ENCODE measurements around the gene ZNF665.
"Not testable (repeated sequence)": the region's sequence is repeated elsewhere in the genome, so short reads cannot be mapped to it uniquely, and the experiment has no call there.

The ZNF665 gene

DNA sequence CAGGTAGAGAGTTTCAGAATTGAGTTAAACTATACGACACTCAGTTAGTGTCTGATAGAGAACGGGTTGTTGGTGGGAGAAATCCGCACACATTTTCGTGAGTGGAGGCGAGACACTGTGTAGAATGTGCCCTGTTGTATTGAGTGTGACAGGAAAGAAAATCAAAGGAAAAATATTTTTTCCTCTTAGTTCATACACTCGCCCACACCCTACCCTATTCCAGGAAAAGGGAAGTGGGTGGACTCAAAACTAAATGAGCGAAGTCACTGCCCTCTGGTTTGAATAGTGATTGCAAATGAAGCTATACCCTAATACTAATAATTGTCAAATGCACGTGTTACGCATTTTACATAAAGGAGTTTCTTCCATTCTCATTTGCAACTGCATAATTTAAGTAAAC, 36.3 kb downstream of the ZNF665 start:
- H3K9ac ChIP-seq (ENCODE audit: low read length), result no peak overlapping the region
- no peak overlapping the region for H3K4me3 ChIP-seq (ENCODE audit: low read depth in 1 of 2, low read length in 2 of 2)
- no peaks in the 10 kb centered on the region for H3K36me3 ChIP-seq (ENCODE audit: insufficient read depth, low read length)
- H3K27ac ChIP-seq (ENCODE audit: low read depth, low read length), result no peak overlapping the region
- no peaks in the 10 kb centered on the region for H3K9me3 ChIP-seq (ENCODE audit: low read length)
- peaks cover 4% of the 10 kb centered on the region for H3K4me1 ChIP-seq (ENCODE audit: insufficient read depth, low read length)
- no peaks in the 10 kb centered on the region for H3K27me3 ChIP-seq (ENCODE audit: control insufficient read depth in 1 of 2, insufficient read depth in 2 of 2, low read length in 2 of 2)

DNA sequence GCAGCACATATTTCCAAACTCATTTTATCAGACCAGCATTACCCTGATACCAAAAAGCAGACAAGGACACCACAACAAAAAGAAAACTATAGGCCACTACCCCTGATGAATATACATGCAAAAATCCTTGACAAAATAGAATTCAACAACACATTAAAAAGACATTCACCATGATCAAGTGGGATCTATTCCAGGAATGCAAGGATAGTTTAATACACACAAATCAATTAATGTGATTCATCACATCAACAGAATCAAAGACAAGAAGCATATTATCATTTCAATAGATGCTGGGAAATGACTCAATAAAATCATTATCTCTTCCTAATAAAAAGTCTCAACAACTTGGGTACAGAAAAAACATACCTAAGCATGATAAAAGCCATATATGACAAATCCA, 45.5 kb downstream of the ZNF665 start:
- H3K36me3 ChIP-seq (ENCODE audit: insufficient read depth, low read length), result peaks cover 24% of the 10 kb centered on the region
- no peaks in the 10 kb centered on the region for H3K4me1 ChIP-seq (ENCODE audit: insufficient read depth, low read length)
- H3K27ac ChIP-seq (ENCODE audit: low read depth, low read length), result no peak overlapping the region
- no peaks in the 10 kb centered on the region for H3K27me3 ChIP-seq (ENCODE audit: control insufficient read depth in 1 of 2, insufficient read depth in 2 of 2, low read length in 2 of 2)
- no peak overlapping the region for H3K4me3 ChIP-seq (ENCODE audit: low read depth in 1 of 2, low read length in 2 of 2)
- peaks cover 36% of the 10 kb centered on the region for H3K9me3 ChIP-seq (ENCODE audit: low read length)
- H3K9ac ChIP-seq (ENCODE audit: low read length), result no peak overlapping the region

DNA sequence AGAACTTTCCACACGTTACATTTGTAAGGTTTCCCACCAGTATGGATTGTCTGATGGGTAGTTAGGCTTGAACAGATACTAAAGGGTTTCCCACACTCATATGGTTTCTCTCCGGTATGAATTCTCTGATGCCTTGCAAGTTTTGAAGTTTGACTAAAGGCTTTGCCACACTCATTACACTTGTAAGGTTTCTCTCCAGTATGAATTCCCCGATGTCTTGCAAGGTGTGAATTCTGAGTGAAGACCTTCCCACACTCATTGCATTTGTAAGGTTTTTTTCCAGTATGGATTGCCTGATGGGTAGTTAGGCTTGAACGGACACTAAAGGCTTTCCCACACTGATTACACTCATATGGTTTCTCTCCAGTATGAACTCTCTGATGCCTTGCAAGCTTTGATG, 52.8 kb downstream of the ZNF665 start:
- no peaks in the 10 kb centered on the region for H3K4me1 ChIP-seq (ENCODE audit: insufficient read depth, low read length)
- peaks cover 23% of the 10 kb centered on the region for H3K9me3 ChIP-seq (ENCODE audit: low read length)
- no peak overlapping the region for H3K9ac ChIP-seq (ENCODE audit: low read length)
- H3K4me3 ChIP-seq (ENCODE audit: low read depth in 1 of 2, low read length in 2 of 2), result peak overlapping the region in 1 of 2 donors; percentile 16
- no peak overlapping the region for H3K27ac ChIP-seq (ENCODE audit: low read depth, low read length)
- no peaks in the 10 kb centered on the region for H3K27me3 ChIP-seq (ENCODE audit: control insufficient read depth in 1 of 2, insufficient read depth in 2 of 2, low read length in 2 of 2)
- H3K36me3 ChIP-seq (ENCODE audit: insufficient read depth, low read length), result peaks cover 19% of the 10 kb centered on the region

DNA sequence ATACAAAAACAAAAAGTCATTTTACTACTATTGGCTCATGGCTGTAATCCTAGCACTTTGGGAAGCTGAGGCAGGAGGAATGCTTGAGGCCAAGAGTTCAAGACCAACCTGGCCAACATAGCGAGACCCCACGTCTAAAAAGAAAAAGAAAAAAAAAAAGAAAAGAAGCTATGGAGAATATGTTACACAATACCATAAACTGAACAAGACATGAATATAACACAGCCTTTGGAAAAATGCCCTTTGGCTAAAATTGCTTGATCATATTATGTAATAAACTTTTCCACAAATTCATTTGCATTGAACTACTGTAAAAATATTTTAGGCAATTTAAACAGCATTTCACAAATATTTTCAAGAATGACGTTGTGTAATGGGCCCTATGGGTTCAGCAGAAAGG, 56.7 kb downstream of the ZNF665 start:
- Histone ChIP-seq H3K9me3 (ENCODE audit: low read length) (peaks cover 12% of the 10 kb centered on the region), H3K27ac (ENCODE audit: low read depth, low read length) (no peak overlapping the region), H3K36me3 (ENCODE audit: insufficient read depth, low read length) (peaks cover 4% of the 10 kb centered on the region), H3K9ac (ENCODE audit: low read length) (no peak overlapping the region), H3K4me3 (ENCODE audit: low read depth in 1 of 2, low read length in 2 of 2) (no peak overlapping the region), H3K4me1 (ENCODE audit: insufficient read depth, low read length) (peaks cover 7% of the 10 kb centered on the region), H3K27me3 (ENCODE audit: control insufficient read depth in 1 of 2, insufficient read depth in 2 of 2, low read length in 2 of 2) (no peaks in the 10 kb centered on the region)

DNA sequence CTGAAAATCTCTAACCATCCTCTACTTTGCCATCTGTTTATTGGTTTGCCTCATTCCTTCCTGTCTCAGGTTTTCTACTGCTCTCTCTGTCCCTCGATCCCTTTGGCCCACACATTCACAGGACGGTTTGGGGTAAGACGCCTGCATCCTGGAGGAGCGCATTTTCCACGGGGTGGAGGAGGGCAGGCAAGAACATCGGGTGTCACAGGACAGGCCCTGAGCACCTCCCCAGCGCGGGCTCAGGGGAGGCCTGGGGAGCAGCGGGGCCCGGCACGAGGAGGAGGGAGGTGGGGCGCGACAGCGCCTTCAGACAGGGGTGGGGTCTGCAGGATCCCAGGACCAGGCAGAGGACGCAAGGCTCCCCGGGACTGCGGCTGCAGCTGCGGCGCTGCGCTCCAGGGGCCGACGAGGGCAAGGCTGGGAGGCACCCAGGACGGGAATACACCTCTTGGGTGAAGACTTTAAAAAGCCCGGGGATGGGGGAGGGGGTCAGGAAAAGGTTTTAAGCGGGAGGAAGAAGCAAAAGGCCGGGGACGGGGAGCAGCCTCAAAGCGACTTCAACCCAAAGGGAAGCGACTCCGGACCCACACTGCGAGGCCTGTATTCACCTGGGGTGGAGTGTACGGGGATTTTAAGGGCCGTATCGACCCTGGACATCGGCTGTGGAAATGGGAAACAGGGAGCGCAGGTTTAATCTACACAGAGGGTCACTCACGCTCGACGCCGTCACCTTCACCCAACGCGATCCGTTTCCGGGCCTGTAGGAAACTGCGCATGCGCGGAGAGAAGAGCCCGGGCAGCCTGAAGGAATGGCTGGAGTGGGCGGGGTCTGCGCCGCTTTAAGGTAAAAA, 60.8 kb downstream of the ZNF665 start, which contains the start of gene ZNF415:
Gene ZNF415, minus strand, starts transcription at position 770 of the 851 bp plus-strand sequence. CDS start 10,234 bp downstream, outside the sequence.
- H3K36me3 ChIP-seq (ENCODE audit: insufficient read depth, low read length), result no peaks in the 10 kb centered on the region
- peak within 1 kb of the TSS; percentile 63 for H3K27ac ChIP-seq (ENCODE audit: low read depth, low read length)
- H3K27me3 ChIP-seq (ENCODE audit: control insufficient read depth in 1 of 2, insufficient read depth in 2 of 2, low read length in 2 of 2), result no peaks in the 10 kb centered on the region
- H3K4me3 ChIP-seq (ENCODE audit: low read depth in 1 of 2, low read length in 2 of 2), result peak within 1 kb of the TSS; percentile 67 to 77
- H3K9ac ChIP-seq (ENCODE audit: low read length), result peak within 1 kb of the TSS; percentile 65
- H3K4me1 ChIP-seq (ENCODE audit: insufficient read depth, low read length), result peaks cover 11% of the 10 kb centered on the region
- H3K9me3 ChIP-seq (ENCODE audit: low read length), result no peaks in the 10 kb centered on the region

DNA sequence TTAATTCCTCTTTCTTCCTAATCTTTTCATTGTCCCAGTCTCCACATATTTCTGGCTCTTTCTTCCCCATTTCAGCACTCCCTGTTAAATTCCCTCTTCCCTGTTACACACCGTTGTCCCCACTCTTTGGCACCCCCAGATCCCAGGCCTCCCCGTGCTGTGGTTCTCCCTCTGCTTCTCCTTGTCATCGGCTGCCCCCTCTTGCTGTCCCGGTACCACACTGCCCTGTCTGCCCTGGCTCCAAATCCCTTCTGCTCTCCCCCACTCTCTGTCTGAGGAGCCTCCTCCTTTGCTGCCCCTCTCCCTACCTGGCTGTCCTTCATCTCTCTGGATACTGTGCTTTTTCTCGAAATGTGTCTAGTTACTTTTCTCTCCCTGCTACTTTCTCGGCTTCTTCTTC, 61.4 kb downstream of the ZNF665 start:
- Histone ChIP-seq H3K36me3 (ENCODE audit: insufficient read depth, low read length) (no peaks in the 10 kb centered on the region), H3K9ac (ENCODE audit: low read length) (peak overlapping the region; percentile 65), H3K4me1 (ENCODE audit: insufficient read depth, low read length) (peaks cover 11% of the 10 kb centered on the region), H3K4me3 (ENCODE audit: low read depth in 1 of 2, low read length in 2 of 2) (peak overlapping the region; percentile 67 to 77), H3K27ac (ENCODE audit: low read depth, low read length) (peak overlapping the region; percentile 63), H3K9me3 (ENCODE audit: low read length) (no peaks in the 10 kb centered on the region), H3K27me3 (ENCODE audit: control insufficient read depth in 1 of 2, insufficient read depth in 2 of 2, low read length in 2 of 2) (no peaks in the 10 kb centered on the region)

DNA sequence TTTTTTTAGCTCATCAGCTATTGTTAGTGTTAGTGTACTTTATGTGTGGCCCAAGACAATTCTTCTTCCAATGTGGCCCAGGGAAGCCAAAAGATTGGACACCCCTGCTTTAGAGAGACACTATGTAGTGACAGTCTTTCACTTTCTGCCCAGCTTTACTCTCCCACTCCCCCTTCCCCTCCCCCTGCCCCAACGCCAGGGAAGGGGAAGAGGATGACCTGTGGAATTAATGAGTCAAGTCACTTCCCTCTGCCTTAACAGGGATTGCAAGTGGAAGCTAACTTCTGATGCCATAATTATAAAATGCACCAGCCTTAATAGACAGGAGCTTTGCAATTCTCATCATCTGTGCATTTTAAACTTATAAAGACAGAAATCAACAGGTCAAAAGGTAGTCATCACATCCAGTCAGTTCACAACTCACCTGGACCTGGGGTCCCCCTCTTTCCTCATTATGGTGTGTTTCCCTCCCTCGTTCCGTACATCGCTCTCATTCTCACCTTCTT, 62.0 kb downstream of the ZNF665 start:
- no peaks in the 10 kb centered on the region for H3K9me3 ChIP-seq (ENCODE audit: low read length)

DNA sequence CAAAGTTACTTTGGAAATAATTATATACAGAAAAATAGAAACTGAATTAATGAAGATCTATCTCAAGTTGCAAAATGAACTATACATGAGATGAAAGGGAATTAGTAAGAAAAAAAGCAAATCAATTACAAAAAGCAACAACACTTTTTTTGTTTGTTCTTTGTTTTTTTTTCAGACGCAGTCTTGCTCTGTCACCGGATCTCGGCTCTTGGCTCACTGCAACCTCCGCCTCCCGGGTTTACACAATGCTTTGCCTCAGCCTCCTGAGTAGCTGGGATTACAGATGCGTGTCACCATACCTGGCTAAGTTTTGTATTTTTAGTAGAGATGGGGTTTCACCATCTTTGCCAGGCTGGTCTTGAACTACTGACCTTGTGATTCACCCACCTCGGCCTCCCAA, 62.7 kb downstream of the ZNF665 start:
- no peaks in the 10 kb centered on the region for H3K27me3 ChIP-seq (ENCODE audit: control insufficient read depth in 1 of 2, insufficient read depth in 2 of 2, low read length in 2 of 2)
- H3K36me3 ChIP-seq (ENCODE audit: insufficient read depth, low read length), result no peaks in the 10 kb centered on the region
- H3K9me3 ChIP-seq (ENCODE audit: low read length), result no peaks in the 10 kb centered on the region
- H3K9ac ChIP-seq (ENCODE audit: low read length), result no peak overlapping the region
- no peak overlapping the region for H3K27ac ChIP-seq (ENCODE audit: low read depth, low read length)
- H3K4me3 ChIP-seq (ENCODE audit: low read depth in 1 of 2, low read length in 2 of 2), result no peak overlapping the region
- peaks cover 11% of the 10 kb centered on the region for H3K4me1 ChIP-seq (ENCODE audit: insufficient read depth, low read length)

More for the DNA sequence above, 62.0 kb downstream of the ZNF665 start:
- Histone ChIP-seq H3K9ac (ENCODE audit: low read length) (no peak overlapping the region), H3K4me1 (ENCODE audit: insufficient read depth, low read length) (peaks cover 11% of the 10 kb centered on the region), H3K27ac (ENCODE audit: low read depth, low read length) (no peak overlapping the region), H3K4me3 (ENCODE audit: low read depth in 1 of 2, low read length in 2 of 2) (peak overlapping the region in 1 of 2 donors; percentile 67), H3K36me3 (ENCODE audit: insufficient read depth, low read length) (no peaks in the 10 kb centered on the region), H3K27me3 (ENCODE audit: control insufficient read depth in 1 of 2, insufficient read depth in 2 of 2, low read length in 2 of 2) (no peaks in the 10 kb centered on the region)

DNA sequence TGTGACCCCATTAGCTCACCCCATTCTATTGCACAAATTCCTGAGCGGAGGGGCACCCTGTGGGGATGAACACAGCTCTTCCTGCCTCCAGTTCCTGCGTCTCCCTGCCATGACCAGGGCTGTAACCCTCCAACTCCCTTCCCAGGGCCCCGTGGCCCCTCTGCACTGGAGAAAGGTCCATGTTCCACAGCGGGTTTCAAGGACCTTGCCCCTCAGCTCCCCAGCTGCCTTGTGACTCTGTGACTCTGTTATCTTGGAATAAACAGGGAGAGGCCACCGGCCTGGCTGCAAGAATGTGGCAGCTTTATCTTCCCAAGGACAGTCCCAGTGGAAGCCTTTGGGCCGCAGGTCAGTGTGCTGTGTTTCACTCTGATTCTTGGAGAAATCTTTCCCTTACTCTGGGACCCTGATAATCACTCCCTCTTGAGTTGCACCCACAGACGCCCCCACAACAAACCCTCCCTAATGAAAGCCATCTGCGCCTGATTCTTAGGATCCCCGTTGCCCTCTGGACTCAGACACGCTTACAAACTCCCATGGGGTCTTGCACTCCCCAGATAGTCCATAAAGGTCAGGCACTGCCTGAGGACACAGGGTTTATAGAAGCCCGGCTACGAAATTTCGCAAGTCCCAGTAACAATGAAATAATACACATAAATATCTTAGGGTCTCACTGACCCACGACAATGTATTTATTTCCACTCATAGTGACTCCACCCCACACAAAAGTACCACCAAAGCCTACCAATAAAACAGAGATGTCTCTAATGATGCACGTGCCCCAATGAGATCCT, 66.2 kb downstream of the ZNF665 start:
- H3K4me3 ChIP-seq (ENCODE audit: low read depth in 1 of 2, low read length in 2 of 2); H3K36me3 ChIP-seq (ENCODE audit: insufficient read depth, low read length); H3K9me3 ChIP-seq (ENCODE audit: low read length); H3K27me3 ChIP-seq (ENCODE audit: control insufficient read depth in 1 of 2, insufficient read depth in 2 of 2, low read length in 2 of 2); H3K4me1 ChIP-seq (ENCODE audit: insufficient read depth, low read length); H3K27ac ChIP-seq (ENCODE audit: low read depth, low read length); H3K9ac ChIP-seq (ENCODE audit: low read length): not testable (repeated sequence)

DNA sequence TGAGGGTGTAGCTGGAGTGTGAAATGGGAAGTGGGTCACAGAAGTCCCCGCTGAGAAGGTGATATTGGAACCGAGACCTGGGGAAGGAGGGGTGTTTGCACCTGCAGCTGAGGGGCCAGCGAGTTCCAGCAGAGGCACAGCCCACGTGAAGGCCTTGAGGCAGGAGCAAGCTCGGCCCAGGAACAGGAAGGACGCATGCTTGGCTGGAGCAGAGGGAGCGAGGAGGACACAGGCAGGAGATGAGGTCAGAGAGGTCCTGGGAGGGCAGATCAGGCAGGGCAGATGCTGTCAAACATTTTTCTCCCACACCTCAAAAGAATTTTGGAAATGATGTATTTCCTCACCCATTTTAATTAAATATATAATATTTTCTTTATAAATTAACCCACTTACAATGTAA, 69.8 kb downstream of the ZNF665 start:
- H3K27ac ChIP-seq (ENCODE audit: low read depth, low read length), result no peak overlapping the region
- H3K4me3 ChIP-seq (ENCODE audit: low read depth in 1 of 2, low read length in 2 of 2), result no peak overlapping the region
- no peaks in the 10 kb centered on the region for H3K9me3 ChIP-seq (ENCODE audit: low read length)
- H3K9ac ChIP-seq (ENCODE audit: low read length), result no peak overlapping the region
- no peaks in the 10 kb centered on the region for H3K36me3 ChIP-seq (ENCODE audit: insufficient read depth, low read length)
- H3K27me3 ChIP-seq (ENCODE audit: control insufficient read depth in 1 of 2, insufficient read depth in 2 of 2, low read length in 2 of 2), result no peaks in the 10 kb centered on the region
- H3K4me1 ChIP-seq (ENCODE audit: insufficient read depth, low read length), result no peaks in the 10 kb centered on the region

Data from muscle layer of colon (tissue), 2 donors.